Stimulated activated CD4-positive, alpha-beta T cell treated with anti-CD3 and anti-CD28 coated beads, TNF-alpha, amount 100 ng/mL, for 4 hours (primary cell): ENCODE measurements around the gene DPM3.
"Not testable (repeated sequence)": the region's sequence is repeated elsewhere in the genome, so short reads cannot be mapped to it uniquely, and the experiment has no call there.

ENCODE experiments used
- DNase-seq, 3 experiments: peaks; one replicate each; pipeline ENCODE4 v3.0.0-alpha.2; 2020; ENCODE audit warnings: low read depth in 3 of 3

Gene DPM3

DNA sequence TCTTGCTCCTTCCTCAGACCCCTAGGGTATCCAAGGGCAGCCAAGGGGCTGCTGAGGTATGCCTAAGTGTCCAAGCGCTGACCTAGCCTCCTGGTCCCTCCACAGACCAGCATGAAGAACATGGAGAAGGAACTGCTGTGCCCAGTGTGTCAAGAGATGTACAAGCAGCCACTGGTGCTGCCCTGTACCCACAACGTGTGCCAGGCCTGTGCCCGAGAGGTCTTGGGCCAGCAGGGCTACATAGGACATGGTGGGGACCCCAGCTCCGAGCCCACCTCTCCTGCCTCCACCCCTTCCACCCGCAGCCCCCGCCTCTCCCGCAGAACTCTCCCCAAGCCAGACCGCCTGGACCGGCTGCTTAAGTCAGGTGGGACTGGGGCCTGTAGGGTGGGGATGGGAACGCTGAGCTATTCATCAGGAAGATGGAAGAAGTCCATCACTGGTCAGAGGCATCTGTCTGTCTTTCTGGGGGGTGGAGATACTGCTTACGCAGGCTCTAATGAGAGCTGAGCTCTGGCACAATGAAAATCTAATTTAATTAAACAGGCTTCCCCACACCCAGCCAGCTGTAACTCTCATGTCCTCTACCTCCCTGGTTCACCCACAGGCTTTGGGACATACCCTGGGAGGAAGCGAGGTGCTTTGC is 35.1 kb upstream of the DPM3 start:
- DNase-seq: no peak

DNA sequence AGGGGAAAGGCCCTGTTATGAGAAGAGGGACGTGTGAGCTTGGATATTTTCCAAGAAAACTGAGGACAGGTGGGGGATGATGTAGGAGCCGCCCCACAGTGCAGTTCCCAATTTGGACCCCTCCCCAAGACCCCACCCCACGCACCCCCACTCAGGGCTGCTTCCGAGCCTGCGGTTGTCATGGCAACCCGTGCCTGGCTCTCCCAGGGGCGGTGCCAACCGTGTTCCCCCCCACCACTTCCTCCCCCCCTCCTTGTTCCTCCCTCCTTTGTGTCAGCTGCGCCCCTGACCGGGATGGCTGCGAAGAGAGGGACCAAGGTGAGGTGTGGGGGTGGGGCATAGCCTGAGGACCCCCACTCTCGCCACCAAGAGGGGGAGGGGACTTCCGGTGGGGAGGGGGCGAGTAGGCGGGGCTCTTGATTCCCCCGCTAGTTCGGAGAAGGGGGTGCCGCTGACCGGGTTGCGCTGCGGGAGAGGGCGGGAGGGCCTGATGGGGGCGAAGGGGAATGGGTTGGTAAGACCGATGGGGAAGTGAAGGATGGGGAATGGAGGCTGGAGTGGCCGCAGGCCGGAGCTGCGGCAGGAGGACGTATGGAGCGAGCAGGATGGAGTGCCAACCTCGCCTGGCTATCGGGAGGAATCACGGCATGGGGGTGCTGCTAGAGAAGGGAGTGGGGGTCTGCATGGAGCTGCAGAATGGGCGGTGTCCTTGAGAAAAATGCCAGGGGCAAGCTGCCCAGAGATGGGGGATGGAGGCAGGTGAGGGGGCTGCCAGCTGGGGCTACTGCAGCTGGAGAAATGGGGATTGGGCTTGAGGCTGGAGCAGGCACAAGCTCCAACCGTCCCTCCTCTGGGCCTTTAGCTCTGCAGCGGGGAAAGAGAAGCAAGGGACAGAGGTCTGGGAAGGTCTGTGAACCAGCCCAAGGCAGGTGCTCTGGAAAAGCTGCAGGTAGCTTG is 34.3 kb upstream of the DPM3 start:
- DNase-seq: no peak

DNA sequence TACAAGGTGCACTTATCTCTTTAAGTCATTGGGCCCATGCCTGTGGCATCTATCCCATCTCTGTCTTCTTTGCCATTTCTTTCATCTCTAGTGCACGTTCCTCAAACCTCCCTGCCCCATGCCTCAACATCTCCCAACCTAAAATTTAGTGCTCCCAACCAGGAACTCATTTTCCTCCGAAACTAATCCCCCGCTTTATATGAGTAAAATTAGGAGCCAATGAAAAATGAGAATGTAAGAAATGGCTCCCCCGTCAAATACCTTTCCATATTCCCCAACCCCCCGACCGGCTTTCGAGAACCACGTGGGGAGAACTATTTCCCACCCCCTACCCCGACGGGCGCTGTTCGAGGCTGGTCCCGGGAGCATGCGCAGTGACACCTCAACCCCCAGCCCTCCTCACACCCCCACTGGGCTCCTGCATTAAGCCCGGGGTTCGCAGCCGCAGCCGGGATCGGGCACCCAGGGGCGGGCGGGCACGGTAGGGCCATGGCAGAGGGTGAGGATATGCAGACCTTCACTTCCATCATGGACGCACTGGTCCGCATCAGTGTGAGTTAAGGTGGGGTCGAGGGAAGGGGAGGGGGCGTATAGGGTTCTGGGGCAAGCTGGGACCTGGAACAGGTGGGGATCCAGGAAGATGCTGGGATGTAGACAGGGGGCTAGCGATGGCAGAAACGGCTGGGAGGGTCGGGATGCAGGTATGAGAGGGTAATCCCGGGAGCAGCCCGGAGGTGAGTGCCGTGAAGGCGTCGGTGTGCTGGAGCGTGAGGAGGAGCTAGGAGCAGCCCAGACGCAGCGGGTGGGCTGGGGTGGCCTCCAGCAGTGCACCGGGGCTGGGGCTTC is 33.4 kb upstream of the DPM3 start, which contains the start of gene TRIM46:
TSS of gene TRIM46 (plus strand) at position 372 of the 846 bp plus-strand sequence. CDS start at position 490, 118 bp downstream.
- DNase-seq: peak; percentile 57 to 68 (median 58)

DNA sequence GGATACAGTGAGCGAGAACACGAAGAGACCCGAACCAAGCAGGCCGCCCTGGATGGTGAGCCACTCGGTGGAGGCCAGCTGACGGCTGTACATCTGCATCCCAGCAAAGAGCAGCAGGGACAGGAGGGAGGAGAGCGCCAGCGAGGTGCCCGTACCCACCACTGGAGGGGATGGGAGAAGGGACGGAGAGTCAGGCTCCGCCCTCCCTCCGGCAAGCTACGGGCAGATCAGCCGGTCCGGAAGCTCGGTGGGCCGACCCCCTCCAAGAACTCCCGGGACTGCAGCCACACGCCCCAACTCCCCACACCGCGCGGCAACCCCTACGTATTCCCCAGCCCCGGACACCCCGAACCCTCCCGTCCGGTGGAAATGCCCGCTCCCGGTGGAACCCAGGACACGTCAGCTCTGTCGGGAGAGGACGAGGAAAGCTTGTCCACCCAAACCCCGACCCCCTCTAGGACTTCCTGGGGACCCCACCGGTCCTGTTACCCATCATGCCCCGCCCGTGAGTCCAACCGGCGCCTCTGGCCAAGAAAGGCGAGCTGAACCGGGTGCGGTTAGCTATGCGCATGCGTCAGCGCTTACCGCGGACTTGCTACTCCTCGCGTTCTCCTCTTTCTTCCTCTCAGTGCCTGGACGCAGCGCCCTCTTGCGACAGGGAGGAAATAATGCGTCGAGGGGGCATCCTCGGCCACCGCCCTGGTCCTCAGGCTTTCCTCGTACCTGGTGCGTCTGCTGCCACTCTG is 32.6 kb upstream of the DPM3 start, which contains the start of gene KRTCAP2:
TSS of gene KRTCAP2 (minus strand) at position 573 of the 746 bp plus-strand sequence. CDS start at position 493, 80 bp downstream.
- DNase-seq: peak; percentile 87 to 92 (median 89)

DNA sequence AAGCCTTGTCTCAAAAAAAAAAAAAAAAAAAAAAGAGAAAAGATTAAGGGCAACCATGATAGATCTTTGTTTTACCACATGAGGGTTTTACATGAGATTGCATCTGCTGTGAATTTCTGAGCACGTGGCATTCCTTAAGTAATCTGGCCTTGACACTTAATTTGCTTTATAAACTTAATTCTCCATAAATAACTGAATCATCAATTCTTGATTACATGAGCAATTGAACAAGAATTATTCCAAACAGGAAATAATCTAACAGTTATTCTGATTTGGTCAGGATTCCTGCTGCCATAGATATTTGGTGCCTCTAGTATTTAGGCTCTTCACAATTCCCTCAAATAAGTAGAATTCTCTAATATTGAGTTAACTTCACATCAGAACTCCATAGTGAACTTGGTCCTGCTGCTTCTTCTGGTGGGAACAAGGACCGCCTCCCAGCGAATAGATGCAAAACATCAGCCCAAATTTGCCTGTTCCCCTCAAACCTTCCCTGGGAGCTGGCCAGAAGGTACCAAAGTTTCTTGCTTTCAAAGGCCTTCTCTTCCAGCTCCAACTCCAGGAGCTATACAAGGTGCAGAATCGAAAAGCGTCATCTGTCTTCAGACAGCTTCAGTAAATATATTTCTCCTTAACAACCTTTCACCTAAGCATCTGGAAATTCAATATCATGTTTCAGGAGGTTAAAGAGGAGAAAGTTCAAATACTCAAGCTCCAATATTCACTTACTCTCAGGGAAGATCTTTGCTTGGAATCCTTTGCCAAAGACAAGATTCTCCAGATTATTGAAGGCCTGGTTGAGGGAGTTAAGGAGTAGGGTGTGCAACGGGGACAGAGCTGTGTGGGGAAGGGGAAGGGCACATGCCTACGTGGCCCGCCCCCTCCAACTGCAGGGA is 31.8 kb upstream of the DPM3 start:
- DNase-seq: no peak

DNA sequence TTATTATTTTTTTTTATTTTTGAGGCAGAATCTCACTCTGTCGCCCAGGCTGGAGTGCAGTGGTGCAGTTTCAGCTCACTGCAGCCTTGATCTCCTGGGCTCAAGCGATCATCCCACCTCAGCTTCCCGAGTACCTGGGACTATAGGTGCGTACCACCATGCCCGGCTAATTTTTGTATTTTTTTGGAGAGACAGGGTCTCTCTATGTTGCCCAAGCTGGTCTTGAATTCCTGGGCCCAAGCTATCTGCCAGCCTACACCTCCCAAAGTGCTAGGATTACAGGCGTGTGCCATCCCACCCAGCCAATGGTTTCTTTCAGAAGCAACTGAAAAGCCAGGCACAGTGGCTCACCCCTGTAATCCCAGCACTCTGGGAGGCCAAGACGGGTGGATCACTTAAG is 30.5 kb upstream of the DPM3 start:
- DNase-seq: no peak

DNA sequence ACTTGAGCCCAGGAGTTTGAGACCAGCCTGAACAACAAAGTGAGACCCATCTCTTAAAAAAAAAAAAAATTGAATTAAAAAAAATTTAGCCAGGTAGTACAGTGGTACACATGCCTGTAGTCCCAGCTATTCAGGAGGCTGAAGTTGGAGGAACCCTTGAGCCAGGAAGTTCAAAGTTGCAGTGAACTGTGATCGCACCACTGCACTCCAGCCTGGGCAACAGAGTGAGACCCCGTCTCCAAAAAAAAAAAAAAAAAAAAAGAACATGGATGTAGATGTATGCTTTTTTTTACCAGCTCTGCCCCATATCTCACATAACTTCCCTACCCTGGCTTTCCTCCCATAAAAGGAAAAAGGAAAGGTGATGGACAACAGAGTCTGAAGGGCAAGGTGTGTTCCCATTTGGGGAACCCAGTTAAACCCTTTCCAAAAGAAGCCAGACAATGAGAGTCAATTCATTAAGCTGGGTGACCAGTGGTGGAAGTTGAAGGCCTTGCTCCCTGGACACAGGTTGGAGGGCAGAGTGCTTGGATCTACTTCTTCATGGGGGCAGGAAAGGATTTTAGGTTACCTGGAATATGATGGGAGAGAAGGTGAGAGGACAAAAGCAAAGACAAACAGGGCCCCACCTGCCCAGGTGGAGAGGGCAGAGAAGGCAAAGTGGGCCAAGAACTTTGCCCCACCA is 29.9 kb upstream of the DPM3 start:
- no peak for DNase-seq

DNA sequence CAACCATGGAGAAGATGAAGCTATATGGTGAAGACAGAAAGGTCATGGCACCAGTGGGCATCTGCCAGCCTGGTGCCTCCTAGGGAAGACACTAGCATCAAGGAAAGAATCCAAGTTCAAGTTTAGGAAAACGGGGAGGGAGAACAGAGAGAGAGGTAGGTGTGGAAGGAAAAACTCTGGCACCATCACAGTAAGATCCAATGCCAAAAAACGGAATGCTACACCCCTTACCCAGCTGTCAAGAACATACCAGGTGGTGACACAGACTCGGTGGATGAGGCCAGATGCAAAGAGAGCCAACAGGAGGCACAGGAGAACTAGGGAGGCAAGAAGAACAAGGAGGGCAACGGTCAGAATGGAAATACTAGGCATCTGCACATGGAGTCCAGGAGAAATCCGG is 29.2 kb upstream of the DPM3 start:
- DNase-seq: no peak

DNA sequence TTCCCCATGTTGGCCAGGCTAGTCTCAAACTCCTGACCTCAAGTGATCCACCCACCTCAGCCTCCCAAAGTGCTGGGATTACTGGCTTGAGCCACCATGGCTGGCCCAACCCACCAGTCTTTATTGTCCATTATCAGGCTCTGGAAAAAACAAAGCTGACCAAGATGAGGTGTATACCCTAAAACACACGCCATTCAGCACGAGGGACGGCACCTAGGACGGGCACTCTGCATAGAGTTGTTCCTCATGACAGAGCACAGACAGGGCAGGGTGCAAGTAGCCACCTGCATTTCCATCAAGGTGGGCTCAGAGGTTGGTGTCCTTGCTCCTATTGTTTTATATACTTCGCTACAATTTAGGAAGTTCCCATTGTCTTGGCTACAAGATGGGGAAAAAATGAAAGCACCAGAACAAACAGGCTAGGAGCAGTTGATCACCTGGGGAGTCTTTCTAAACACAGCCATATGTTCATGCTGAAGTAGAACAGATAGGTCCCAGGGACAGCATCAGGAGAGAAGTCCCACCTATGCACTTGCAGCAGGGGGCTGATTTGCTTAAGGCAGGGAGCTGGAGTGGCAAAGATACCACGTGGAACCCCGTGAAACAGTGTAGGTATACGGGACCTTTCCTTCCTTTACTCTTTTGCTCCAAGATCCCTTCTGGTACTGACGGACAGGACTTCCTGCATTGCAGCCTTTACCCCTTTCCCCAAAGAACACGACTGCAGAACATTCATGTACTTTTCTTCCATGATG is 28.3 kb upstream of the DPM3 start:
- DNase-seq: no peak

DNA sequence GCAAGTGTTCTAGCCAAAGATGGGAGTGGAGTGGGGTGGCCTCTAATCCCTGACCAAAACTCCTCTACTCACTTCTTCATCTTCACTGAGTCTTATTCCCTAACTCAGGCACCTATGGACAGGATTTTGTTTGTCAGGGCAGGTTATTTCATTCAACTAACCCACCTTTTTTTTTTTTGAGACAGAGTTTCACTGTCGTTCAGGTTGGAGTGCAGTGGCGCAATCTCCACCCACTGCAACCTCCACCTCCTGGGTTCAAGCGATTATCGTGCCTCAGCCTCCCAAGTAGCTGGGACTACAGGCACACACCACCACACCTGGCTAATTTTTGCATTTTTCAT is 27.7 kb upstream of the DPM3 start:
- not testable (repeated sequence) for DNase-seq

DNA sequence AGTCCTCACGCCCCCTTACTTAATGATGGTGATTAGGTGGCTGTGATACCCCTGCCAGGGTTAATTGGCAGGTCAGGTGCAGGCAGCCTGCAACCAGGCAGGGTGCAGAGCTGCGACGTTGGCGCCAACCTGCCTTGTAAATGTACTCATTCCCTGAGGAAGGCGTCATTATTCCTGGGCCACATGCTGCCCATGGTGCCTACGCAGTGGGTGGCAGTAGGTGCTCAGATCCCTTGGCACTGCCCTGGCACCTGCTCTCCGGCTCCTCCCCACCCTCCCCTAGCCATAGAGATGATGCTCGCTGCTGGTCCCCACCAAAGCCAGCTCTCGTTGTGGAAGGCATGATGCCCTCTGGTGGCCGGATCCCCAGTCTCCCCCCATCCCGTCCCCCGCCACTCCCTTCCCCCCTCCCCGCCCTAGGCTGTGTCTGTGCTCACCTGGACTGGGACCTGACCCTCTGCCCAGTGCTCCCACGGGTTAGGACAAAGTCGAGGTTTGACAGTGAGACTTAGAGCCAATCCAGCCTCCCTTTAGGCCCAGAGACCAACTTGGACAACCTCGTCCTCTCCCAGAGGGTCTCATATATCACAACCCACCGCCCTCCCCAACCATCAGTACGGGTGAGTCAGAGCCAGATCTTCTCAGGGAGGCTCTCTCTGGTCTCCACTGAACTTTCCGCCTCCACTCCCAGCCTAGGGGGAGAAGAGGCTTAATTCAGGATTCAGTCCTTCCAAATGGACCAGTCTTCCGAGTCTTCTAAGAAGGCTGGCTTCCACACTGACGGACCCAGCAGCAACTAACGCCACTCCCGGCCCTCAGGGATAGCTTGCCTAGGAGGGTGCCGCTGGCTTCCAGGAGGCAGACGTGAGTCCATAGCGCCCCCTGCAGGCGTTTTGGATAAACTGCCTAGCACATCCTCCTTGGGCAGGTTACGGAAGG is 27.1 kb upstream of the DPM3 start:
- peak; percentile 66 to 83 (median 79) for DNase-seq

DNA sequence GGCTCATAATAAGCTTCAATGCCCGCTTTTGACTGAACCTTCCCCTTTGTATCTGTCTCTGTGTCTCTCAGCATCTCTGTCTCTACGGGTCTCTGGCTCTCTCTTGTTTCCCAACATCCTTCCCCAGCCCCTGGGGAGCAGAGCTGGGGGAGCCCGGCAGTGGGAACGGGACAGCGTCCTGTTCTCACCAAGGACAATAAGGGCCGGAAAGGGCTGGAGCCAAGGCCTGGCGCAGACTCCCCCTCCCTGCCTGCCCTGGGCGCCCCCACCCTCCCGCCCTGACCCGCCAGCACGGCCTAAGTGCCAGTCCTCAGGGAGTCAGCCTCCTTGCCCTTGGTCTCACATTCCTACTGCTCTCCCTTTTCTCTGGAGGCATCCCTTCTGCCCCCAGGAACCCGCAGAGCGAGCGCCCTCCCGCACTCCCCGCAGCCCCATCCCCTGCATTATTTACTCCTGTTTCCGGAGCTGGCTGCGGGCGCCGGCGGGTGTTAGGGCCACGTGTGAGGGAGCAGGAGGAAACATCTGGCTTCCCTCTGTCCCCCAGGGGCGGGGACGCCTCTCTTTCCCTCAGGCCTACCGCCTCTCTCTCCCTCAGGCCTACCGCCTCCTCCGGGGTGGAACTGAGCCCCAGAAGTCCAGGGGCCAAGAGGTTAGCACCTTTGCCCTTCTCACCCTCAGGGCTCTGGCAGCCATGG is 26.3 kb upstream of the DPM3 start:
- DNase-seq: no peak

DNA sequence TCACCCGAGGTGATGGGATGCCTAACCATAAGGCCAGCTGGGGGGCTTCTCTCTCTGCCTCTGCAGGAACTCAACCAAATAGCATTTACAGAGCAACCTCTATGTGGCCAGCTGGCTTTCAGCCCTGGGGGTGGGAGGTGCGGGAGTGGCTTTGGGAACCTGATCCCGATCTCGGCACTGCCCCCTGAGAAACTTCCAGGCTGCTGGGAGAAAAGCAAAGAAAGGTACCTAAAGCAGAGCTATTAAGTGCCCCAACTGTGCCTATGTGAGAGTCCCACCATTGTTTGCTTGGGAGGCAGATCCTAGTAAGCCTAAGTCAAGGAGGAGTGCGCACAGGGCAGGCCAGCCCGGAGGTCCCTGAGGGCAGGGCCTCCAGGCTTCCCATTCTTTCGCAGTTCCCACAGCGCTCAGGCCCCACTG is 25.7 kb upstream of the DPM3 start:
- DNase-seq: no peak

DNA sequence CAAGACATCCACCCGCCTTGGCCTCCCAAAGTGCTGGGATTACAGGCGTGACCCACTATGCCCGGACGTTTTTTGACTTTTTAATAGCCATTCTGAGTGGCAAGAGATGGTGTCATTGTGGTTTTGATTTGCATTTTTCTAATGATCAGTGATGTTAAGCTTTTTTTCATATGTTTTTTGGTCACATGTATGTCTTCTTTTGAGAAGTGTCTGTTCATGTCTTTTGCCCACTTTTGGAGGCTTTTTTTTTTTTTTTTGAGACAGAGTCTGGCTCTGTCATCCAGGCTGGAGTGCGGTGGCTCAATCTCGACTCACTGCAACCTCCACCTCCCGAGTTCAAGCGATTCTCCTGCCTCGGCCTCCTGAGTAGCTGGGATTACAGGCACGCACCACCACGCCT is 24.3 kb upstream of the DPM3 start:
- not testable (repeated sequence) for DNase-seq

DNA sequence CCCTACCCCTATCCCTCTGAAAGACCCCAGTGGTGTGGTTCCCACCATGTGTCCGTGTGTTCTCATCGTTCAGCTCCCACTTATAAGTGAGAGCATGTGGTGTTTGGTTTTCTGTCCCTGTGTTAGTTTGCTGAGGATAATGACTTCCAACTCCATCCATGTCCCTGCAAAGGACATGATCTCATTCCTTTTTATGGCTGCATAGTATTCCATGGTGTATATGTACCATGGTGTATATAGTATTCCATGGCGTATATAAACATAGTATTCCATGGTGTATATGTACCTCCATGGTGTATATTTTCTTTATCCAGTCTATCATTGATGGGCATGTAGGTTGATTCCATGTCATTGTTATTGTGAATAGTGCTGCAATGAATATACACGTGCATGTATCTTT is 23.5 kb upstream of the DPM3 start:
- DNase-seq: not testable (repeated sequence)

DNA sequence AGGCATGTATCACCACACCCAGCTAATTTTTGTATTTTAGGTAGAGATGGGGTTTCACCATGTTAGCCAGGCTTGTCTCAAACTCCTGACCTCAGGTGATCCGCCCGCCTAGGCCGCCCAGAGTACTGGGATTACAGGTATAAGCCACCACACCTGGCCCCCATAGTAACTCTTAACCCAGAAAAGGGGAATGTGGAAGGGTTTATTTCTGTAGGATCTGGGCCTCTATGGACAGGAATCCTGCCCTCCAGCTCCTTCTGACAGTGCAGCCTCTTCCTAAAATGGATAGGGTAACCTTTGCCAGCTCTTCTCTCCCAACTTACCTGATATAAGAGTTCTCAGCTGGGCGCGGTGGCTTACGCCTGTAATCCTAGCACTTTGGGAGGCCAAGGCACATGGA is 22.3 kb upstream of the DPM3 start:
- not testable (repeated sequence) for DNase-seq

DNA sequence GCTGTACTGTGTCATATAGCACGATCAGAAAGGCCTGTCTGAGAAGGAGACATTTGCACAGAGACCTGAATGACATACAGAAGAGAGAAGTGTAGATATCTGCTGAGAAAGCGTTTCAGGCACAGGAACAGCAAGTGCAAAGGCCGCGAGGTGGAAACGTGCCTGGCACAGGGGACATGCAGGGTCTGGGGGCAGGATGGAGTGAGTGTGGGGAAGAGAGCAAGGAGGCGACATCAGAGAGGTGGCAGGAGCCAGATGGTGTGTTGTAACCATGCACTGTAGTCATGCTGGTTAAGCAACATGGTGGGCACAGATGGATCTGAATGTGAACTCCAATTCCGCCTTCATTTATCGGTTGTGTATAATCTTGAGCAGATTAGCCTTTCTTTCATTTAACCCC is 19.8 kb upstream of the DPM3 start:
- no peak for DNase-seq
